DMS53 (cell line): ENCODE results near the gene CCDC30.
"Not testable (repeated sequence)": the region's sequence is repeated elsewhere in the genome, so short reads cannot be mapped to it uniquely, and the experiment has no call there.

Experiments used
- DNase-seq: peaks from one replicate; lab custom pipeline; 2025; lab: John Stamatoyannopoulos, UW

CCDC30 gene

DNA sequence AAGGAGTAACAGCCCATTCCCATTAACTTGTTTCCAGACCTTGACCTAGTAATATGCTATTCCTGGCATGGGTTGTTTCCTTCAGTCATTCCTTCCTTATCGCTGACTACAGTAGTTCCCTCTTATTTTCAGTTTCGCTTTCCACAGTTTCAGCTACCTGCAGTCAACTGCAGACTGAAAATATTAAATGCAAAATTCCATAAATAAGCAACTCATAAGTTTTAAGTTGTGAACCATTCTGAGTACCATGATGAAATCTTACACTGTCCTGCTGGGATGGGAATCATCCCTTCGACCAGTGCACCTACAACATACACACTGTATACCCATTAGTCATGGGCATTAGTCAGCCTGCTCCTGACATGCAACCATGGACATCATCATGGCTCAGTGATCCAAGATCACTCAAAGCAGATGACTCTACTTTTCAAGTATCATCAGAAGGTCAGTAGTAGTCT, 66.7 kb downstream of the CCDC30 start:
- DNase-seq: peak; percentile 58

DNA sequence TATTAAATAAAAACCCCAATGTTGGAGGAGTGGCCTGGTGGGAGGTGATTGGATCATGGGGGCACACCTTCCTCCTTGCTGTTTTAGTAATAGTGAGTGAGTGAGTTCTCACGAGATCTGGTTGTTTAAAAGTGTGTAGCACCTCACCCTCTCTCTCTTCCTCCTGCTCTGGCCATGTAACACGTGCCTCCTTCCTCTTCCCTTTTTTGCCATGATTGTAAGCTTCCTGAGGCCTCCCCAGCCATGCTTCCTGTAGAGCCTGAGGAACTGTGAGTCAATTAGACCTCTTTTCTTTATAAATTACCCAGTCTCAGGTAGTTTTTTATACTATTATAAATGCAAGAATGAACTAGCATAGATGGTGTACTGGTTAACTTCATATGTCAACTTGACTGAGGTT, 68.0 kb downstream of the CCDC30 start:
- no peak for DNase-seq

DNA sequence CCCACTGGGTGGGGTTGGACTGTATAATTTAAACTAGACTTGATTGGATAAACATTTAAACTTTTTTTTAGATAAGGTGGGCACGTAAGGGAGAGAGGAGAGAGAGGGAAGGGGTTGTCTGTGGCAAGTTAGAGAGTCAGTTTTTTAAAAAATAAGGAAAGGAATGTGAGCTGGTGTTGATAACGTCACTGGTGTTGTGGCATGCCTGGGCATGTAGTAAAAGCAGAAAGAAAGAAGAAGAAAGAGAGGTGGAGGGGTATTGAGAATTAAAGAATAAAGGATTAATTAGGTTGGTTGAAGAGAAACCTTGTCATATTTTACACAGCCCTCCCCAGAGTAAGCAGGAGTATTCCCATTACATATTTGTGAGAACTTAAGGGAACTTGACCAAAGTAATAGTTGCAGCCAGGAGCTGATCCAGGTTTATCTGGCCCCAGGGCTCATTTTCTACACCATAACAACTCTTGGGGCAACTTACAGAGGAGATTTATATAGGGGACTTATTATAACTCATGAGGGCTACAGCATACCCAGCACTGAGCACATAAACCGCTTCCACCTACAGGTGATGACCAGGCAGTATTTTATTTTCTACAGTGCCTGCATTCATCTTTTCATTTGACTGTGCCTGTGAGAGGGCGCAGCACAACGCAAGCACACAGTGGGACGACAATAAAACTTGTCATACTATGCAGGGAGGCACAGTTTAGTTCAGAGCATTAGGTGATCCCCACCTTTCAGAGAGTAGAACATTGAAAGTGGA, 70.2 kb downstream of the CCDC30 start:
- DNase-seq: no peak

DNA sequence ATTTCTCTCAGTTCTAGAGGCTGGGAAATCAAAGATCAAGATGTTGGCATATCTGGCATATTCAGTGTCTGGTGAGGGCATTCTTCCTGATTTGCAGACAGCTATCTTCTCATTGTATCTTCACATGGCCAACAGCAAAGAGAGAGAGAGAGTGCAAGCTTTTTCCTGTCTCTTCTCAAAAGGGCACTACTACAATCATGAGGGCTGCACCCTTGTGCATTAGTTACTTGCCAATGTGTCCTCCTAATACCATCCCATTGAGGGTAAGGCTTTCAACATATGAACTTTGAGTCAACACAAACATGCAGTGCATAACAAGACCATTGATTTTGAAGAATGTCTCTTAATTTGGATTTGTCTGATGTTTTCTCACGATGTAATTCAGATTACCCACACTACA, 78.0 kb downstream of the CCDC30 start:
- no peak for DNase-seq

DNA sequence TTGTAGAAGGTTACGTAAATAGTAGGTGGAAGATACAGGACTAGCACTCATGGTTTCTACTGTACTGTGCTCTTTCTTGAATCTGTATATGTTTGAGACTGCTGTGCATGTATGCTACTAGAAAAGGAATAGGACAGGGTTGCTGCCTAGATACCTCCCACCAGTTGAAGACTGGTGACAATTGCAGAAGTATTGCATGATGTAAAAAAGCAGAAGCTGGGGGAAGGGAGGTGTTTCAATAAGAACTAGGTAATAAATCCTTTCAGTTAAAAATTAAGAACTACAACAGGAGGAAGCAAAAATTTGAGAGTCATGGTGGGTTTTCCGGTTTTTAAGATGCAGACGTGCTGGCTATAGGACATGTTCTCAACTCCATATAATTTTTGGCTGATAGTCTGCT, 88.1 kb downstream of the CCDC30 start:
- DNase-seq: no peak

DNA sequence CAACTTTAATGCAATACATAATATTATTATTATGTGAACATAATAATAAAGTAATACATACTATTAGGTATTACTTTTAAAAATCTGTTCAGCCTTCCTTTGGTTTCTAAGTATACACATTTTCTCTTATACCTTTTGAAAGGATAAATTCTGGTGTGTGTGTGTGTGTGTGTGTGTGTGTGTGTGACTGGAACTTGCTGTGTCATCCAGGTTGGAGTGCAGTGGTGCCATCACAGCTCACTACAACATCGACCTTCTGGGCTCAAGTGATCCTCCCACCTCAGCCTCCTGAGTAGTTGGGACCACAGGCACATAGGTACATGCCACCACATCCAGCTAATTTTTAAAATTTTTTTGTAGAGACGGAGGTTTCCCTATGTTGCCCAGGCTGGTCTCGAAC, 88.5 kb downstream of the CCDC30 start:
- DNase-seq: no peak

DNA sequence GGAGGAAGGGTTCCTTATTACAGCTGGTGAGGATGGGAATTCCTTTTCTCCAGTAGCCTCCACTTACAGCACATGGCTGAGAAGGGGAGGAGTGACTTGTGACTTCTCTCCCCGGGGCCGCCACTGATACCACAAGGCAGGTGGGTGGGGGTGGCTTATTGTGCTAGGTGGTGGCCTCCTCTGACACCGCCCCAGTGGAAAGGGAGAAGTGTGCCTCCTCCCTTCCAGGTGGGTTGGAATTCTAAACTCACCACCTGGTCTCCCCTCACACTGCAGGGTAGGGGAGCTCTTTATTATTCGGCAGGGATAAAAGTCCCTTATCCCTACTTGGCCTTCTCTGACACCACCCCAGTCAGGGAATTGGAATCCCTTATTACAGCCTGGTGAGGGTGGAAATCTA, 89.5 kb downstream of the CCDC30 start:
- DNase-seq: no peak

DNA sequence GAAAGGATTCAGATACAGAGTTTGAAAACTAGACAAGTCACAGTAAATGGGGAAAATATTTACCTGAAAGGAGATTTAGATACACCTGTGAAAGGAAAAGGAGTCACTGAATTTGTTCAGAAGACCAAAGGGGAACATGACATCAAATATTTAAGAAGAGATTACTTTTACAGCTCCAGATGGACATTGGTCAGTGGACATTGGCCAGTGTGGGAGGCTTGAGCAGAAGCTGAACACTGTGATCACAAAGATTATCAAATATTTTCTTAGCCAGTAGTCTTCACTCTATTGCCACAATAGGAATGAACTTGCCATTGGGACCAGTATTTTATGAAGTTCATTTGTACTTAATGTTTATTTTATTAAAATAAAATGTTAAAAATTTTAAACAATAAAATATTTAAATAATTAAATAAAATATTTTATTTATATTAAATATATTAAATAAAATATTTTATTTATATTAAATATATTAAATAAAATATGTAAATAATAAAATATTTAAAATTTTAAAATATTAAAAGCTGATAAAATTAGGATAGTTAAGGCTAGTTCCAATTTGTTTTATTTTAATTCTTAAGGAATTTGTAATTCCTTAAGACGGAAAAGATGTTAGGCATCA, 94.3 kb downstream of the CCDC30 start:
- no peak for DNase-seq

DNA sequence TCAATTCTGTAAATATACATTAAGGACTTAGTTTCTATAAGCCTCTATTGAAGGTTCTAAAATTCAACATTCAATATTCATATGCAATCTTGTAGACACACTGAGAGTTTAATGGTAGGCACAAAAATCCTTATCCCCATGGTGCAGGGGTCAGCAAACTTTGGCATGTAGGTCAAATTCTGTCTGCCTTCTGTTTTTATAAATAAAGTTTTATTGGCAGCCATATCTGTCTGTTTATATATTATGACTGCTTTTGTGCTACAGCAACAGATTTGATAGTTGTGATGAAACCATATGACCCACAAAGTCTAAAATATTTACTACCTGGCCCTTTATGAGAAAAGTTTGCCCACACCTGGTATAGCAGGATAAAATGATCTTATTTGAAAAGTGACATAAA, 104.0 kb downstream of the CCDC30 start:
- DNase-seq: no peak

DNA sequence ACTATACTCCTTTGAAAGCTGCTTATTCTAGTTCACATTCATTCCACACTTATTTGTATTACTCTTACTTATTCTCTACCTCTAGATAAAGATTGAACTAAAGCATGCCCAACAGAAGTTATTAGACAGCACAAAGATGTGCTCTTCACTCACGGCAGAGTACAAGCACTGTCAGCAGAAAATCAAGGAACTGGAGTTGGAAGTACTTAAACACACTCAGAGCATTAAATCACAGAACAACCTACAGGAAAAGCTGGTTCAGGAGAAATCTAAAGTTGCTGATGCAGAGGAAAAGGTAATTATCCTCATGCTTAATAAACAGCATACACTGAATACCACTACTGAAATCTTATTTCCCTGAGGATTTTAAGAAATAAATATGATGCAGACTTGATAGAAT, 113.8 kb downstream of the CCDC30 start:
- no peak for DNase-seq

DNA sequence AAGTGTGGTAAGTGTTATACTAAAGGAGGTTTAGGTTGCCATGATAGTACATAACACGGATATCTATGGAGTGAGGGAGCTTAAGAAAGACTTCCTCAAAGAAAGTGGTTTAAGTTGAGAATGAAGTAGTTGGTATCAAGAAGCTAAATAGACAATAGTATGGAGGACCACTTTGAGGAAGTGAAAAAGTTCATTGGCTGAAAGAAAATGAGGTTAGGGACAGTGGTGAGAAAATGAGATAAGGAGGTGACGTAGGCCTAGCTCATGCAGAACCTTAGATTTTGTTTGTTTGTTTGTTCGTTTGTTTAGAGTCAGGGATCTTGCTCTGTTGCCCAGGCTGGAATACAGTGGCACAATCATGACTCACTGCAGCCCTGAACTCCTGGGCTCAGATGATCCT, 122.9 kb downstream of the CCDC30 start:
- no peak for DNase-seq

DNA sequence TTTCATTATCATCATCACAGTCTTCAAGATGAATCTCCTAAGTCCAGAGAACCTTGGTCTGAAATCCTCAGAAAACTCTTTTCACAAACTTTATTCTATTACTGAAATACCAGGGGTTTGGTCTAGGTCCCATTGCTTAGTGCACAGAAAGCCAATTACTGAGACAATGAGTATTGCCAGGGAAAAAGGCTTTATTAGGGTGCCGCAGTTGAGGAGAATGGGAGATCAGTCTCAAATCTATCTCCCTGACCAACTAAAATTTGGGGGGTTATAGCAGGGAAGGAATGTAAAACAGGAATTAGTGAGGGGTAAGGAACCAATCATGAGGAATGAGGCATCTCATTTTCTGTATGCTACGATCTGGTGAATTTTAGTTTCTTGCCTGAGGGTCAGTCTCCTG, 124.7 kb downstream of the CCDC30 start:
- DNase-seq: no peak

DNA sequence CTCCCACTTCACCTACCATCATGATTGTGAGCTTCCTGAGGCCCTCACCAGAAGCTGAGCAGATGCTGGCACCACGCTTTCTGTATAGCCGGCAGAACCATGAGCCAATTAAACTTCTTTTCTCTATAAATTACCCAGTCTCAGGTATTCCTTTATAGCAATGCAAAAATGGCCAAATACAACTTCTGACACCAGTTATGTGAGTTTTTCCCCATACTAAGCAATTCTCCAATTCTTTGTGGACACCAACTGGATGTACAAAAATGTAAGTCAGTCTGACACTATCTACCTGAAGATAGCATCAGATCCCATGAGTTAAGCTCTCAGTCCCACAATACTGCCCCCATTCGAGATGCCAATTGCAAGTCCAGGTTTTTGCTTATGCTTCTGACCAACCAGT, 129.7 kb downstream of the CCDC30 start:
- DNase-seq: no peak

DNA sequence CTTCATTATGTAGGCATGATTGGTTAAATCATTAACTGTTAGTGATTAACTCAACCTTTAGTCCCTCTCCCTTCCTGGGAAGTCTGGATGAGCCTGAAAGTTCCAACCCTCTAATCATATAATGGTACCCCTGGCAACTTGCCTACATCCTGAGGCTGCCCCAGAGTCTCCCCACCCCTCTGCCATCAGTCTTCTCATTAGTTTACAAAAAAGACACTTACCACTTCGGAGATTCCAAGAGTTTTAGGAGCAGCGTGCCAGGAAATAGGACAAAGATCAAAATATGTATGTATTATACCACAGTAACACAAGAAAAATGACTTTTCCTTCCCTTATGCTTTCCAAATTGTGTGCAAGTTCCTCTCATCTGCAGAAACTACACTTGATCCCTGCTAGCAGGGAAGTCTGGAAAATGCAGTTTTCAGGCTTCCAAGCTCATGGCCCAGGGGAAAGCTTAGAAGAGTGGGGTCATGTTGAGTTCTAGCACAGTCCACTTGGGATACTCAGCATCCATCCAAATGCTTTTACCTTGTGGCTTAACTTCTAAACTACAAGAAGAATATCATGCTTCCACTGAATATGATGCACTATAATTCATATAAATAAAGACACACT, 130.5 kb downstream of the CCDC30 start:
- DNase-seq: no peak

DNA sequence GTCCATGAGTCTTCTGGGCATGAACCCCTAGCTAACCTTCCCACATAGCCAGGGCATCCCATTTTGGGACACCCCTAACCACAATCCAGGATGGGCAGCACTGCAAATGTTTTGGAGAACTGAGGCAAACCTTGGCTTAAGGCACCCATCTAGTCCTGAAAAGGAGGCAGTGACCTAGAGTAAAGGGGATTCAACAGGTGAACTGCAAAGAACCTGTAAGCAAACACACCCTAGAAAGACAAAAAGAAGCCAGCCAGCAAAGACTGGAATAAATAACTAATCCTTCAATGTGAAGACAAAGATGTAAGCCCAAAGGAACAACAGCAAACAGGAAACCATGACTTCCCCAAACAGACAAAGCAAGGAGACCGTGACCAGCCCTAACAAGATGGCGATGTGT, 138.4 kb downstream of the CCDC30 start:
- no peak for DNase-seq

DNA sequence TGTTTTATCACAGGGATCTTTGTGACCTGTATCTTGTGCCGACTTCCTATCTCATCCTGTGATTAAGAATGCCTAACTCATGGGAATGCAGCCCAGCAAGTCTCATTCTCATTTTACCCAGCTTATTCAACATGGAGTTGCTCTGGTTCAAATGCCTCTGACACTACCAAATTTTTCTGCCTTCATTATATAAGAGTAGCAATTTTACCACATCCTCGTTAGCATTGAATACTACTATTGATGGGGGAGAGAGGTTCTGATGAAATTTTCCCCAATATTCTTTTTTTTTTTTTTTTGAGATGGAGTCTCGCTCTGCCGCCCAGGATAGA, 150.7 kb downstream of the CCDC30 start:
- DNase-seq: no peak

DNA sequence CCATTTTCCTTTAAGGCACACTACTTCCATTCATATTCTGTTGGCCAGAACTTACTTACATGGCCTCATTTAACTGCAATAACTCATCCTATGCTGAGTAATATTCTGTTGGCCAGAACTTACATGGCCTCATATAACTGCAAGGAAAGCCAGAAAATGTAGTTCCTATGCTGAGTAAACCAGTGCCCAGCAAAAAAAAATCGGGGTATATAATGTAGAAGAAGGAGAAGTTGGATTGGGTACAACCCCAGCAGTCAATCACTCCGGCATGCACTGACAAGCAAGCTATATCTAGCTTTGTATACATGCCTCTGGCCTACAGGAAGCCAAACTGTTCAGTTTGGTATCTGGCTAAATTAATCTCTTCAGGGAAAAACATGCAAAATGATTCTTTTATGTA, 155.8 kb downstream of the CCDC30 start:
- DNase-seq: no peak

DNA sequence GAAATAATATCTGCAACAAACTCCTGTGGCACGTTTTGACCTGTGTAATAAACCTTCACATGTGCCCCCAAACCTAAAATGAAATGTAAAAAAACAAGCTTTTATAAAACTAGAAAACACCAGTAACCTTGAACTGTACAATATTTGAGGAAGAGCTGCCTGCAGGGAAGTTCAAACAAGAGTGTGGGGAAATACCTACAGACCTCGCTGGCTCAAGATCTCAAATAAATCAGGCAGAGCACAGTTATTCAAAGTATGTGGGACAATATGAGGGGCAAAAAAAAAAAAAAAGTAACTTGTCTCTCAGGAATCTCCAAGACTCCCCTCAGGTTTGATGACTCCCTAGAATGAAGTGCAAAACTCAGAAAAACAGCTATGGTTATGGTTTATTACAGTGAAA, 157.2 kb downstream of the CCDC30 start:
- no peak for DNase-seq

DNA sequence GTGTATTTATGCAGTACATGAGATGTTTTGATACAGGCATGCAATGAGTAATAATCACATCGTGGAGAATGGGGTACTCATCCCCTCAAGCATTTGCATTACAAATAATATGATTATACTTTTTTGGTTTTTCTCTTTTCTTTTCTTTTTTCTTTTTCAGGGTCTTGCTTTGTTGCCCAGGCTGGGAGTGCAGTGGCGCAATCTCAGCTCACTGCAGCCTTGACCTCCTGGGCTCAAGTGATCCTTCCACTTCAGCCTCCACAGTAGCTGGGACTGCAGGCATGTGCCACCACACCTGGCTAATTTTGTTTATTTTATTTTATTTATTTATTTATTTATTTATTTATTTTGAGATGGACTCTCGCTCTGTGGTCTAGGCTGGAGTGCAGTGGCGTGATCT, 158.1 kb downstream of the CCDC30 start:
- DNase-seq: not testable (repeated sequence)

DNA sequence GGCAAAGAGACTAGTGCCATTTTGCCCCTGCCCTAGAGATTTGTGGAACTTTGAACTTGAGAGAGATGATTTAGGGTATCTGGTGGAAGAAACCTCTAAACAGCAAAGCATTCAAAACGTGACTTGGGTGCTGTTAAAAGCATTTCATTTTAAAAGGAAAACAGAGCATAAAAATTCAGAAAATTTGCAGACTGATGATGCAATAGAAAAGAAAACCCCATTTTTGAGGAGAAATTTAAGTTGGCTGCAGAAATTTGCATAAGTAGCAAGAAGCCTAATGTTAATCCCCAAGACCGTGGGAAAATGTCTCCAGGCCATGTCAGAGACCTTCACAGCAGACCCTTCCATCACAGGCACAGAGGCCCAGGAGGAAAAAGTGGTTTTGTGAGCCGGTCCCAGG, 164.1 kb downstream of the CCDC30 start:
- not testable (repeated sequence) for DNase-seq

DNA sequence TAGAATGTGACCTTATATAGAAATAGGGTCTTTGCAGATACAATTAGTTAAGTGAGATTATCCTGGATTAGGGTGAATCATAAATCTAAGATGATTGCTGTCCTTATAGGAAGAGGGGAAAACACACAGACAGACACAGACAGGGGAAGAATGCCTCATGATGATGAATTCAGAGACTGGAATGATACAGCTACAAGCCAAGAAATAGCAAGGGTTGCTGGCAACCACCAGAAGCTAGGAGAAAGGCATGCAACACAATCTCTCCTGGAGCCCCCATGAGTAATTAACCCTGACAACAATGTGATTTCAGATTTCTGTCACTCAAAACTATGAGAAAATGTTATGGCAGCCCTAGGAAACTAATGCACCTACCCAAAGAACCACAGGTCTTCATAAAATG, 176.0 kb downstream of the CCDC30 start:
- no peak for DNase-seq

DNA sequence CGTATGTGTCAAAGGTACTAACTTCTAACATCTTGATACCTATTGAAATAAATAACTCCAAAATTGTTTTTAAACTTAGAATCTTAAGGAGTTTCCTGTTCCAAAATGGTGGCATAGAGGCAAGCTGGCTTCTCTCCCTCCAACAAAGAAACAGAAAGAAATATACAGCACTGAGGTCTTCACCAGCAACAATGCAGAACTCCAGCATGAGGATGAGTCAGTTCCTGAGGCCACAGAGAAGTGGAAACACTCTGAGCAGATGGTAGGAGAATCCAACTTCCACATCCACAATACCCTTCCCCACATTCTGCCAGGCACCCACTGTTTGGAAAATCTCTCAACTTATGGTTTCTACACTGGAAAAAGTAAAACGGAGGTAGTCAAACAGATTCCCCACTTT, 183.0 kb downstream of the CCDC30 start:
- DNase-seq: no peak

DNA sequence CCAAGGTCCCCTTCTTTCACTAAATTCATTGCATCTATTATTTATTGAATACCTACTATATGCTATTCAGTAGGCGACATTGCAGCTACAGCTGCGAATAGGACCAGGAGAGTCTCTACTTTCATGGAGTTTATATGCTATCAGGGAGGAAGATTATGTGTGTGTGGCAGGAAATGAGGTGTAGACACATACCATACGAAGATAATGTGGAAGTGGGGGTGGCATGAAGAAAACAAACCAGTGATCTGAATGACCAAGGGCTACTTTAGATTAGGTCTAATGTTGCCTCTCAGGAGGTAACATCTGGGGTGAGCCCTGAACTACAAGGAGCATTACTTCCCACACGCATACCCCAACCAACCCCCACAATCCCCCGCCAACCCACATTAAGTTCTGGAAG, 194.1 kb downstream of the CCDC30 start:
- DNase-seq: peak; percentile 52
